Measurements from ENCODE around the gene ZFAND2A. TPM values are rescaled to one million over a fixed set of nuclear protein-coding genes. Genes with fewer than 3 reads are reported as not detected.
"Not testable (repeated sequence)": the region's sequence is repeated elsewhere in the genome, so short reads cannot be mapped to it uniquely, and the experiment has no call there.

Gene ZFAND2A, protein sequence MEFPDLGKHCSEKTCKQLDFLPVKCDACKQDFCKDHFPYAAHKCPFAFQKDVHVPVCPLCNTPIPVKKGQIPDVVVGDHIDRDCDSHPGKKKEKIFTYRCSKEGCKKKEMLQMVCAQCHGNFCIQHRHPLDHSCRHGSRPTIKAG
- total RNA-seq = 21.8 and 25.1 TPM in 2 replicates

DNA sequence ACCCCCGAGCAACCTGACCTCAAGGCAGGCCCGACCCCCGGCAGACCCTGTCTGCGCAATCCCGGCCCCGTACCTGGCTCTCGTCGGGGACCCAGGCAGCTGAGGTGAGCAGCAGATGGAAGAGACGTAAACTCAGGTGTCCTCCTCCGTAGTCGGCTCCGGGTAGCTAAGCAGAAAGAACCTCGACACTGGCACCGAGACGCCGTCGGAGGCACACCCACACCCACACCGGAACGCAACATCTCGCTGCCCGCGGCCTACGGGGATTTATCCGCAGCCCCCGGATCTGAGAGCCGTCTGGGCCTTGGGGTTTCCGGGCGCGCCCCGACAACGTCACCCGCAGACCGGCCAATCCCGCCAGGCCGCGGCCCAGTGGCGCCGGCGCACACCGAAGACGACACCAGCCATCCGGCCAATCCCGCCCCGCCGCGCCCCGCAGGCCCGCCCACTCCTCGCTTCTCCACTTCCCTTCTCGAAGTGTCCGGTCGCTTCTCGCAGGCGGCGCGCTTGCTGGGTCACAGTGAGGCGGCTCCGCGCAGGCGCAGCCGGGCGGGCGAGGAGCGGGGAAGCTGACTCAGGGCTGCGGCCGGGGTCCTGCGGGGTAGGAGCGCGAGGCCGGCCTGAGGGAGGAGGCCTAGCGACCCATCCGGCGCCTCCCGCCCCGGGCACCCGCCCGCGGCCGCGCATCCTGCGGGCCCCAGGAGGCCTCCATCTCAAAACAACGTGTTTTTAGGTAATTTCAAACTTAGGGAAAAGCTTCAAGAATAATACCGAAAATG lies at the start of gene ZFAND2A:
Gene ZFAND2A (minus strand): TSS at position 306 of the 779 bp plus-strand sequence. CDS start 1,984 bp downstream, outside the sequence.
- intact Hi-C loops (cut with micrococcal nuclease) = loop anchor here (1.0 to 5.0 kb wide), 7 partner anchors 9 to 343 kb away; partner anchors contain the start of genes COX19, GET4 and GPR146

DNA sequence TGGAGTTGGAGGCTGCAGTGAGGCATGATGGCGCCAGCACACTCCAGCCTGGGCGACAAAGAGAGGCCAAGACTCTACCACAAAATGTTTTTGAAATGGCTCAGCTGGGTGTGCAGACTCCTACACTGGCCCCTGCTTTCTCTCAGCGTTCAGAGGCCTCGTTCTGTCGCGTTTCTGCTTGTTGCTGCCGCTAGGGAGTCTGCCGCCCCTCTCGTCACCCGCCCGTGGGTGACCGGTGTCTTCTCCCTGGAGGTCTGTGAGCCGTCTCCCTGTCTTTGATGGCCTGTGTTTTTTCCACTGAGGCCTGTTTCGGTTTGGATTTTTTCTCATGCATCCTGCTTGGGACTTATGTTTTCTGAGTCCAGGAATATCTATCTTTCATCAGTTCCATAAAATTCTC lies 49.1 kb upstream of the ZFAND2A start:
- intact Hi-C loops (cut with micrococcal nuclease) = no loop called here

DNA sequence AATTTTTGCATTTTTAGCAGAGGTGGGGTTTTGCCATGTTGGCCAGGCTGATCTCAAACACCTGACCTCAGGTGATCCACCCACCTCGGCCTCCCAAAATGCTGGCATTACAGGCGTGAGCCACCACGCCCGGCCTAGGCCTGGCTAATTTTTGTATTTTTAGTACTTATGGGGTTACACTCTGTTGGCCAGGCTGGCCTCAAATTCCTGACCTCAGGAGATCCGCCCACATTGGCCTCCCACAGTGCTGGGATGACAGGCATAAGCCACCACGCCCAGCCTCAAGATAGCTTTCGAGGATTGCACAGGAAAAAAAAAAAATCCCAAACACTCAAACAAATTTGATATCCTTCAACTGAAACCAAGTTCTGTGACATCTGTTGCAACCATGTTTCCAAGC lies 45.7 kb upstream of the ZFAND2A start:
- intact Hi-C loops (cut with micrococcal nuclease) = not testable (repeated sequence)

GRCh38 chr7:1204460-1205140 lies 44.6 kb upstream of the ZFAND2A start:
- intact Hi-C loops (cut with micrococcal nuclease) = no loop called here

- intact Hi-C loops (cut with micrococcal nuclease) = not testable (repeated sequence)
Observed at GRCh38 chr7:1202914-1203313, 42.9 kb upstream of the ZFAND2A start.

GRCh38 chr7:1201916-1202315 lies 41.9 kb upstream of the ZFAND2A start:
- intact Hi-C loops (cut with micrococcal nuclease) = no loop called here

DNA sequence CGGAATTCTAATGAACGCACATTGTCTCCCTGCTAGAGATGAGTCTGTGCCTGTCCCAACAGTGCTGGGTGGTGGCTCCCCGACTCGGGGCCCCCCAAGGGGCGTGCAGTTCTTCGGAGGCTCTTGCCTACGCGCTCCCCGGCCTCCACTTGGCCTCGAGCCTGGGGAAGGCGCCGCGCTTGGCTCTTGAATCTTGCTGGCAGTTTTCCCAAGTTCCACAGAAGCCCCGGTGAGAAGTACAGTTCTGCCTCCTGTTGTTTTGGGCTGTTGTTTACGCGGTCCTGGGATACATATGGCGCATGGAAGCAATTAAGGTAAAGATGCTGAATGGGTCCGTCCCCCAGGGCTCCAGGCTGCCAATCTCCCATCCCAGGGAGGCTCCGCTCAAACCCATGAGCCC lies 40.0 kb upstream of the ZFAND2A start:
- intact Hi-C loops (cut with micrococcal nuclease) = no loop called here

GRCh38 chr7:1197997-1198625 lies 38.1 kb upstream of the ZFAND2A start:
- intact Hi-C loops (cut with micrococcal nuclease) = loop anchor here (10.0 kb wide), 1 partner anchor 1037 kb away; the partner anchor contains the start of gene MAD1L1

DNA sequence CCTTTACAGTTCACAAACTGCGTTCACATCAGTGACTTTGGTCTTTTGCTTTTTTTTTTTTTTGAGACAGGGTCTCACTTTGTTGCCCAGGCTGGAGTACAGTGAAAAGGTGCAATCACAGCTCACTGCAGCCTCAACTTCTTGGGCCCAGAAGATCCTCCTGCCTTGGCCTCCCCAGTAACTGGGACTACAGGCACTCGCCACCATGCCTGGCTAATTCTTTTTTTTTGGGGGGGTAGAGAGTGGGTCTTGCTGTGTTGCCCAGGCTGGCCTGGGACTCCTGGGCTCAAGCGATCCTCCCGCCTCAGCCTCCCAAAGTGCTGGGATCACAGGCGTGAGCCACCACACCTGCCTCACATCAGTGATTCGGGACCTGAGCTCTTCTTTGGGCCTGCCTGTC lies 37.0 kb upstream of the ZFAND2A start:
- intact Hi-C loops (cut with micrococcal nuclease) = loop anchor here (10.0 kb wide), 1 partner anchor 1038 kb away; the partner anchor contains the start of gene MAD1L1

- intact Hi-C loops (cut with micrococcal nuclease) = loop anchor here (10.0 kb wide), 1 partner anchor 1038 kb away; the partner anchor contains the start of gene MAD1L1
Observed at GRCh38 chr7:1196441-1196840, 36.4 kb upstream of the ZFAND2A start.

- intact Hi-C loops (cut with micrococcal nuclease) = loop anchor here (1.0 to 10.0 kb wide), 3 partner anchors 219 to 1041 kb away; partner anchors contain the start of gene MAD1L1
Observed at GRCh38 chr7:1193593-1194424, 33.8 kb upstream of the ZFAND2A start.

DNA sequence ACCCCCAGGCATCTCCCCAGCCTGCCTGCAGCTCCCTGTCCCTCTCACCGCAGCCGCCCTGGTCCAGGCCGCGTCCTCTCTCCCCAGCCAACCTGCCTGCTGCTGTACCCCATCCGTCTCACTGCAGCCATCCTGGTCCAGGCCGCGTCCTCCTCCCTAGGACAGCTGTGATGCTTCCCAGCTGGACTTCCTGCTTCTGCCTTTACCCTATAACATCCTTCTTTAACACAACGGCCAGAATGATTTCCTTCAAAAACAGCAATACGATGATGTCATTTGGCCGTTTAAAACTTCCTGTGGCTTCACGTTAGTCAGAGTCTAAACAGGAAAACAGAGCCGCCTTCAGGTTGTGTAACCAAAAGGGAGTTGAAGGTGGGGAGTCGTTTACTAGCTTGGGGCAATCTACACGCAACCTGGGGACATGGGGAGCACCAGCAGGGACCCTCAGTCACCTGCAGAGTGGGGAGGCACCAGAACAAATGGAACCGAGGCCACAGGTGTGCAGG lies 32.2 kb upstream of the ZFAND2A start:
- intact Hi-C loops (cut with micrococcal nuclease) = loop anchor here (1.0 to 10.0 kb wide), 2 partner anchors 16 to 1043 kb away; partner anchors contain the start of gene MAD1L1

DNA sequence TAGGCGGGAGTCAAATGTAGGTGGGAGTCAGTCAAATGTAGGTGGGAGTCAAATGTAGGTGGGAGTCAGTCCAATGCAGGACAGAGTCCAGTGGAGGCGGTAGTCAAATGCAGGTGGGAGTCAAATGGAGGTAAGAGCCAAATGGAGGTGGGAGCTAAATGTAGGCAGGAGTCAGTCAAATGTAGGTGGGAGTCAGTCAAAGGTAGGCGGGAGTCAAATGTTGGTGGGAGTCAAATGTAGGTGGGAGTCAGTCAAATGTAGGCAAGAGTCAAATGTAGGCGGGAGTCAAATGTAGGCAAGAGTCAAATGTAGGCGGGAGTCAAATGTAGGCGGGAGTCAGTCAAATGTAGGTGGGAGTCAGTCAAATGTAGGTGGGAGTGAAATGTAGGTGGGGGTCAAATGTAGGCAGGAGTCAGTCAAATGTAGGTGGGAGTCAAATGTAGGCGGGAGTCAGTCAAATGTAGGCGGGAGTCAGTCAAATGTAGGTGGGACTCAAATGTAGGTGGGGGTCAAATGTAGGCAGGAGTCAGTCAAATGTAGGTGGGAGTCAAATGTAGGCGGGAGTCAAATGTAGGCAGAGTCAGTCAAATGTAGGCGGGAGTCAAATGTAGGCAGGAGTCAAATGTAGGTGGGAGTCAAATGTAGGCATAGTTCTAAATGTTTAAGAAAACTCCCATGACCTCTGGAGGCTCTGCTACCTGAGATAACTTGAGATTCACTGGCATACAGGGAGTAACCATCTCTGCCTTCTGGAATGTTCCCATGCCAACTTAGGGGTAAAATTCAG lies 30.2 kb upstream of the ZFAND2A start:
- intact Hi-C loops (cut with micrococcal nuclease) = loop anchor here (10.0 kb wide), 1 partner anchor 1045 kb away; the partner anchor contains the start of gene MAD1L1

- intact Hi-C loops (cut with micrococcal nuclease) = no loop called here
Observed at GRCh38 chr7:1188720-1189294, 28.8 kb upstream of the ZFAND2A start.

DNA sequence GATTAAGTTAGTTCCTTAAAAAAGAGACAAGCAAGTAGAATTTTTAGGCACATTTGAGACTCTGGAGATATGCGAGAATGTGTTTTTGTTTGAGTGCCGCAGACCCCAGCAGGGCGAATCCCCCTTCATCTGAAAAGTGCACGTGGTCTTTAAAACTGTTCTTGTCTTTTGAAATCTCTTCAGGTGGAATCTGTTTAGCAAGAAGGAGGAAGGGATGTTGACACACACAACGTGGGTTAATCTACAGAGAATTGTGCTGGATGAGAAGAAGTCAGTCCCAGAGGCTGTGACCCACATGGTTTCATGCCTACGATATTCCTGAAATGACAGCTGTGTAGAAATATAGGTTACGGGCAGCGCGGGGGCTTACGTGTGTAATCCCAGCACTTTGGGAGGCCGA lies 27.1 kb upstream of the ZFAND2A start:
- intact Hi-C loops (cut with micrococcal nuclease) = no loop called here

- intact Hi-C loops (cut with micrococcal nuclease) = no loop called here
Observed at GRCh38 chr7:1181640-1182039, 21.6 kb upstream of the ZFAND2A start.

DNA sequence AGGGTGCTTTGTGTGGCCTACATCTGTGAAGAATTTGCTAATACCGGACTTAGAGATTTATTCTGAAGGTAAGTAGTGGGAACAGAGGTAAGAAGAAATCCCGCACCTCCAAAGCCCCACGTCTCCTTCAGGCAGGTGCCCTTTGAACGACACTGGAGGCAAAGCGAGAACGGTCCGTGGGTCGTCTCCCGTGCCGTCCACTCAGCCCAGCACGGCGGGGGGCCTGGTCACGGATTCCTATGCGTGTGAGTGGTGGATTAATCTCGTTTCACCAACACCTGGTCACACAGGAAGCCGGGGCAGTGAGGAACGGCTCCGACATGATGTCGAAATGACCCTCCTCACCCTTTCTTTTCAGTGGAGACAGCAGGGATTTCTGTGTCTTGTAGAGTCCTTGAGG lies 21.0 kb upstream of the ZFAND2A start:
- intact Hi-C loops (cut with micrococcal nuclease) = no loop called here

GRCh38 chr7:1176891-1177373 lies 16.9 kb upstream of the ZFAND2A start:
- intact Hi-C loops (cut with micrococcal nuclease) = loop anchor here (1.0 to 2.0 kb wide), 4 partner anchors 15 to 184 kb away; partner anchors contain the start of gene ZFAND2A

Data from T-helper 1 cell treated with Interleukin-12 subunit alpha and Interleukin-12 subunit beta and Interleukin-4 antibody, amounts not matched to agents 30 ng/mL and 1 ng/mL, for 36 hours (primary cell).